ENCODE results near the gene MB21D2. TPM values are rescaled to one million over a fixed set of nuclear protein-coding genes. Genes with fewer than 3 reads are reported as not detected.

Gene MB21D2
- total RNA-seq, 1 donor from 2014 or later: 11.0 TPM

- H3K9me3 ChIP-seq (ENCODE audit: insufficient read depth, low read depth, low read length): no peaks in the 10 kb centered on the region
- peaks cover 35% of the 10 kb centered on the region for H3K4me1 ChIP-seq (ENCODE audit: insufficient read depth, low read length)
- no peak for FAIRE-seq
- no peak overlapping the region for H3K27ac Mint-ChIP-seq (ENCODE audit: unreplicated experiment)
- no peak overlapping the region for H3K4me2 ChIP-seq (ENCODE audit: low read length)
- no peak for DNase-seq (ENCODE audit: low read depth)
- H3K36me3 ChIP-seq (ENCODE audit: insufficient read depth, low read length): no peaks in the 10 kb centered on the region
- H3K4me3 ChIP-seq (ENCODE audit: insufficient read depth, low read depth, low read length): no peak overlapping the region
- TF ChIP-seq EZH2 (IDR thresholded peaks at IDR 0.05; ENCODE audit: insufficient read depth, low read length): no peak
- no peak for TF ChIP-seq CTCF (IDR thresholded peaks at IDR 0.05; ENCODE audit: insufficient read depth, low read depth, low read length)
- H3K27me3 Mint-ChIP-seq (ENCODE audit: low read depth, unreplicated experiment): no peaks in the 10 kb centered on the region
- H3K36me3 Mint-ChIP-seq (ENCODE audit: low read depth, unreplicated experiment): no peaks in the 10 kb centered on the region
- H3K27me3 ChIP-seq (ENCODE audit: insufficient read depth, low read length): no peaks in the 10 kb centered on the region
- no peak overlapping the region for H3K4me3 Mint-ChIP-seq (ENCODE audit: unreplicated experiment)
- H4K20me1 ChIP-seq (ENCODE audit: insufficient read depth, low read length): no peaks in the 10 kb centered on the region
- H3K9ac ChIP-seq (ENCODE audit: low read length): no peak overlapping the region
- no peak overlapping the region for H3K27ac ChIP-seq (ENCODE audit: low read depth, low read length)
- peaks cover 91% of the 10 kb centered on the region for H3K79me2 ChIP-seq (ENCODE audit: insufficient read depth, low read length)
- peaks cover 44% of the 10 kb centered on the region for H3K4me1 Mint-ChIP-seq (ENCODE audit: low read depth, unreplicated experiment)
- no peak overlapping the region for H2AFZ ChIP-seq (ENCODE audit: low read depth, low read length)
- no peaks in the 10 kb centered on the region for H3K9me3 Mint-ChIP-seq (ENCODE audit: unreplicated experiment)
Observed at GRCh38 chr3:192894676-192895075, 23.0 kb downstream of the MB21D2 start.

GRCh38 chr3:192892981-192893700 lies 24.5 kb downstream of the MB21D2 start:
- Histone ChIP-seq H3K4me2 (ENCODE audit: low read length) (peak overlapping the region; percentile 83), H3K27ac (ENCODE audit: low read depth, low read length) (peak overlapping the region; percentile 92), H3K36me3 (ENCODE audit: insufficient read depth, low read length) (no peaks in the 10 kb centered on the region), H3K27me3 (ENCODE audit: insufficient read depth, low read length) (no peaks in the 10 kb centered on the region), H3K9ac (ENCODE audit: low read length) (peak overlapping the region; percentile 78), H2AFZ (ENCODE audit: low read depth, low read length) (no peak overlapping the region), H3K9me3 (ENCODE audit: insufficient read depth, low read depth, low read length) (no peaks in the 10 kb centered on the region), H3K4me3 (ENCODE audit: insufficient read depth, low read depth, low read length) (peak overlapping the region; percentile 34), H3K79me2 (ENCODE audit: insufficient read depth, low read length) (peaks cover 85% of the 10 kb centered on the region), H3K4me1 (ENCODE audit: insufficient read depth, low read length) (peaks cover 47% of the 10 kb centered on the region), H4K20me1 (ENCODE audit: insufficient read depth, low read length) (no peaks in the 10 kb centered on the region)
- FAIRE-seq (no peak), DNase-seq (ENCODE audit: low read depth) (peak; percentile 98)
- H3K36me3 Mint-ChIP-seq (ENCODE audit: low read depth, unreplicated experiment): no peaks in the 10 kb centered on the region
- TF ChIP-seq EZH2 (IDR thresholded peaks at IDR 0.05; ENCODE audit: insufficient read depth, low read length) (no peak), CTCF (IDR thresholded peaks at IDR 0.05; ENCODE audit: insufficient read depth, low read depth, low read length) (no peak)
- H3K4me1 Mint-ChIP-seq (ENCODE audit: low read depth, unreplicated experiment): peaks cover 50% of the 10 kb centered on the region
- H3K4me3 Mint-ChIP-seq (ENCODE audit: unreplicated experiment): peak overlapping the region; percentile 30
- no peaks in the 10 kb centered on the region for H3K27me3 Mint-ChIP-seq (ENCODE audit: low read depth, unreplicated experiment)
- peak overlapping the region; percentile 96 for H3K27ac Mint-ChIP-seq (ENCODE audit: unreplicated experiment)
- H3K9me3 Mint-ChIP-seq (ENCODE audit: unreplicated experiment): no peaks in the 10 kb centered on the region
